Loucy (cell line): ENCODE results near the gene TPRX2.

ENCODE experiments used
- CTCF ChIP-seq: fragments of 200-600 bp; sonication (generic); conservative IDR thresholded peaks from 2 replicates; pipeline ENCODE4 v1.5.1; 2014; ENCODE audit warnings: mild to moderate bottlenecking, antibody characterized with exemption, low read length
- EZH2phosphoT487 ChIP-seq: fragments of 200-600 bp; IDR thresholded peaks from 2 replicates; pipeline ENCODE4 v1.6.1; 2018; ENCODE audit warnings: antibody characterized with exemption, mild to moderate bottlenecking, moderate library complexity, borderline replicate concordance

GRCh38 chr19:47891923-47892666 is 33.1 kb downstream of the TPRX2 start:
- TF ChIP-seq CTCF = no peak
- TF ChIP-seq EZH2phosphoT487 = no peak
